ENCODE results near the gene C1QL4.

Gene C1QL4

DNA sequence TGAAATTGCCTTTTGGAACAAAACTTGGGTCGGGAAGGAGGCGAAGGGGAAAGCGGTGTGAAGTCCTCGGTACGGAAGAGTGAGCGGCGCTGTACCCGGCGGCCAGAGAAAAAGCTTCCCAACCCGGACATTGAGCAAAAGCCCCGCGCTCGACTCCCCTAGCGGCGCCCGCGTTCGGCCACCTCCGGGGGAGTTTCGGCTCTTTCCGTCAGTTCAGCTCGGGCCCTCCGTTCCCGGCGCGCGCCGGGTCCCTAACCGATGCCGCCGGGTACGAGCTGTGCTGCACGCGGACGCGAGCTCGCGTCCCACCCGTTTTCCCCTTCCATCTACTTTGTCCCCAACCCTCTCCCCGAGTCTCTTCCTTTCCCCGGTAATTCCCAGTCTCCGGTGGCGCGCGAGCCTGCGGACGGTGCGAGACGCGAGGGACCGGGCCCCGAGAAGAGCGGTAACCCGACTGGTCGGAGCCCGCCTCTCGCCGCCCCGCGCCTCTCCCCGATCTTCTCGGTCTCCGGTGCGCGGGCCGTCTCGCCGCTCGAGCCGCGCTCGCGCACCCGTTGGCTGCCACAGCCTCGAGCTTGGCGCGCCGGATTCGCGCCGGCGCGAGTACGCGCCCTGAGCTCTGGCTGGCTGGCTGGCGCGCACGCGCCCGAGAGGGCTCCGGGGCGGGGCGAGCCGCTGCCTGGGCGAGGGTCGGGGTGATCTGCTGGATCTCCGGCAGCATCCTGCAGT lies 29.8 kb upstream of the C1QL4 start:
- no peak for TF ChIP-seq EZH2phosphoT487 (IDR thresholded peaks at IDR 0.05; ENCODE audit: low read depth)
- Histone ChIP-seq H3K9me3 (ENCODE audit: insufficient read depth, low read length) (no peaks in the 10 kb centered on the region), H2AFZ (ENCODE audit: low read depth, low read length) (peak overlapping the region; percentile 83), H3K27ac (ENCODE audit: low read length) (peak overlapping the region; percentile 83), H4K20me1 (ENCODE audit: insufficient read depth, low read length) (peaks cover 22% of the 10 kb centered on the region; the same call in 1 of the 2 replicates), H3K4me2 (ENCODE audit: low read length) (peak overlapping the region; percentile 91), H3K9ac (ENCODE audit: low read length) (peak overlapping the region; percentile 96), H3K4me1 (ENCODE audit: low read length) (peaks cover 28% of the 10 kb centered on the region), H3K4me3 (ENCODE audit: low read length) (peak overlapping the region; percentile 87), H3K36me3 (replicated peaks; ENCODE audit: low read depth, low read length) (no peaks in the 10 kb centered on the region), H3K79me2 (ENCODE audit: low read length) (peaks cover 46% of the 10 kb centered on the region), H3K27me3 (ENCODE audit: low read depth, low read length) (no peaks in the 10 kb centered on the region)

DNA sequence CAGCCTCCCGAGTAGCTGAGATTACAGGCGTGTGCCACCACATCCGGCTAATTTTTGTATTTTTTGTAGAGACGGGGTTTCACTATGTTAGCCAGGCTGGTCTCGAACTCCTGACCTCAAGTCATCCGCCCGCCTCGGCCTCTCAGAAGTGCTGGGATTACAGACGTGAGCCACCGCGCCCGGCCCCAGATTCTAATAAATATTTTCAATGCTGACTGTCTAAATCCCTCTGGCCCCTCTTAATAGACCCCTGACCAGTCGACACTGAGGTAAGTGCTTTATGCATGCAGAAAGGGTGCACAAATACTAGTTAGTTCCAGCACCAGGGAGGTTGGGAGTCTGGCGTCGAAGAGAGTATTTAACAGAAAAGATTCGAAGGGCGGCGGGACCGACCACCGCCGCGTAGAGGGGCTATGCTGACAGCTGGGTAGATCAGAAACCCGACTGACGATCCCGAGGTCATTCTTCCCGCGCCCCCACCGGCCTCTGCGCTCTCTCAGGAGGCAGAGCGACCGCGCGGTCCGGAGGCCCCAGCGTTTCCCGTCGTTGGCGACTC lies 29.2 kb upstream of the C1QL4 start:
- Histone ChIP-seq H3K36me3 (replicated peaks; ENCODE audit: low read depth, low read length) (no peaks in the 10 kb centered on the region), H4K20me1 (ENCODE audit: insufficient read depth, low read length) (peaks cover 19% of the 10 kb centered on the region; the same call in 1 of the 2 replicates), H2AFZ (ENCODE audit: low read depth, low read length) (peak overlapping the region; percentile 74), H3K27ac (ENCODE audit: low read length) (peak overlapping the region; percentile 83), H3K79me2 (ENCODE audit: low read length) (peaks cover 43% of the 10 kb centered on the region), H3K9ac (ENCODE audit: low read length) (peak overlapping the region; percentile 96), H3K27me3 (ENCODE audit: low read depth, low read length) (no peaks in the 10 kb centered on the region), H3K4me2 (ENCODE audit: low read length) (peak overlapping the region; percentile 80), H3K4me3 (ENCODE audit: low read length) (peak overlapping the region; percentile 87), H3K4me1 (ENCODE audit: low read length) (peaks cover 24% of the 10 kb centered on the region), H3K9me3 (ENCODE audit: insufficient read depth, low read length) (no peaks in the 10 kb centered on the region)
- TF ChIP-seq, protein P1, sequence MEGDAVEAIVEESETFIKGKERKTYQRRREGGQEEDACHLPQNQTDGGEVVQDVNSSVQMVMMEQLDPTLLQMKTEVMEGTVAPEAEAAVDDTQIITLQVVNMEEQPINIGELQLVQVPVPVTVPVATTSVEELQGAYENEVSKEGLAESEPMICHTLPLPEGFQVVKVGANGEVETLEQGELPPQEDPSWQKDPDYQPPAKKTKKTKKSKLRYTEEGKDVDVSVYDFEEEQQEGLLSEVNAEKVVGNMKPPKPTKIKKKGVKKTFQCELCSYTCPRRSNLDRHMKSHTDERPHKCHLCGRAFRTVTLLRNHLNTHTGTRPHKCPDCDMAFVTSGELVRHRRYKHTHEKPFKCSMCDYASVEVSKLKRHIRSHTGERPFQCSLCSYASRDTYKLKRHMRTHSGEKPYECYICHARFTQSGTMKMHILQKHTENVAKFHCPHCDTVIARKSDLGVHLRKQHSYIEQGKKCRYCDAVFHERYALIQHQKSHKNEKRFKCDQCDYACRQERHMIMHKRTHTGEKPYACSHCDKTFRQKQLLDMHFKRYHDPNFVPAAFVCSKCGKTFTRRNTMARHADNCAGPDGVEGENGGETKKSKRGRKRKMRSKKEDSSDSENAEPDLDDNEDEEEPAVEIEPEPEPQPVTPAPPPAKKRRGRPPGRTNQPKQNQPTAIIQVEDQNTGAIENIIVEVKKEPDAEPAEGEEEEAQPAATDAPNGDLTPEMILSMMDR (IDR thresholded peaks at IDR 0.05; ENCODE audit: low read depth, low read length), result no peak
- no peak for TF ChIP-seq EZH2phosphoT487 (IDR thresholded peaks at IDR 0.05; ENCODE audit: low read depth)

DNA sequence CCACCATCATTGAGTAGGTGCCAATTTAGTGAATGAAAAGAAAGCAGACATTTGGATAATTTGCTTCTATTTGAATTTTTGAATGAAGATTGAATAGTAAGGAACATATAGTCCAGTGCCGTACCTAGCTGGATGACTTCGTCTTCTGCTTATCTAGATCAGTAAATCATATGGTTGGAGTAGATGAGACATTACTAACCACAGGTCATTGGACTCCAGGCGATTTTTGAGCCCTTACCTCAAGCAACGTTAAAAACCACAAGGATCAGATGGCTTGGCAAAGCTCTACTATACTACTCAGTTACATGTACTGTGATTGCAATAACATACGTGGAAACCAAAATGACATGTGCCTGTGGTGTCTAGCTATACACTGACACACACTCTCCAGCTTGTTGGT lies 28.6 kb upstream of the C1QL4 start:
- peak overlapping the region; percentile 87 for H3K4me3 ChIP-seq (ENCODE audit: low read length)
- no peak overlapping the region for H3K9ac ChIP-seq (ENCODE audit: low read length)

DNA sequence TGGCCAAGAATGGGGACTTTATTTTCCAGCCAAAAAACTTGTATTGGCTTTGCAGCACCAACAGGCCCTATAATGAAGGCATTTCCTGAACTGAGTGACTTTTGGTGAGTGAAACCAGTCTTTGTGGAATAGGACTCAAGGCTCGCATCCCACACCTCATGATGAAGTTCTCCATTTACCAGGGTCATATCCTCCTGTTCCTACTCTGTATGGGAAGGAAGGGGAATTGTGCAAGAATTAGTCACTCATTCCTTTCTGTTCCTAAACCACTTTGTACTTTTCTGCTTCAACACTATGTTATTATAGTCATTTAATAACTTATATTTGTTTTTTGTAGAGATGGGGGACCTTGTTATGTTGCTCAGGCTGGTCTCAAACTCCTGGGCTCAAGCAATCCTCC lies 28.0 kb upstream of the C1QL4 start:
- H3K36me3 ChIP-seq (replicated peaks; ENCODE audit: low read depth, low read length), result no peaks in the 10 kb centered on the region
- H3K9me3 ChIP-seq (ENCODE audit: insufficient read depth, low read length), result no peaks in the 10 kb centered on the region
- no peaks in the 10 kb centered on the region for H3K27me3 ChIP-seq (ENCODE audit: low read depth, low read length)
- H3K4me1 ChIP-seq (ENCODE audit: low read length), result peaks cover 19% of the 10 kb centered on the region
- H3K79me2 ChIP-seq (ENCODE audit: low read length), result peaks cover 31% of the 10 kb centered on the region
- H3K4me2 ChIP-seq (ENCODE audit: low read length), result no peak overlapping the region
- H3K9ac ChIP-seq (ENCODE audit: low read length), result no peak overlapping the region
- TF ChIP-seq, protein P1 (IDR thresholded peaks at IDR 0.05; ENCODE audit: low read depth, low read length), result no peak
- TF ChIP-seq EZH2phosphoT487 (IDR thresholded peaks at IDR 0.05; ENCODE audit: low read depth), result no peak
- peaks cover 13% of the 10 kb centered on the region; the same call in 1 of the 2 replicates for H4K20me1 ChIP-seq (ENCODE audit: insufficient read depth, low read length)
- H3K27ac ChIP-seq (ENCODE audit: low read length), result no peak overlapping the region
- no peak overlapping the region for H2AFZ ChIP-seq (ENCODE audit: low read depth, low read length)
- H3K4me3 ChIP-seq (ENCODE audit: low read length), result no peak overlapping the region

More for the DNA sequence above, 28.6 kb upstream of the C1QL4 start:
- peaks cover 23% of the 10 kb centered on the region for H3K4me1 ChIP-seq (ENCODE audit: low read length)
- peaks cover 17% of the 10 kb centered on the region; the same call in 1 of the 2 replicates for H4K20me1 ChIP-seq (ENCODE audit: insufficient read depth, low read length)
- H3K9me3 ChIP-seq (ENCODE audit: insufficient read depth, low read length), result no peaks in the 10 kb centered on the region
- no peaks in the 10 kb centered on the region for H3K36me3 ChIP-seq (replicated peaks; ENCODE audit: low read depth, low read length)
- no peak for TF ChIP-seq EZH2phosphoT487 (IDR thresholded peaks at IDR 0.05; ENCODE audit: low read depth)
- TF ChIP-seq, protein P1 (IDR thresholded peaks at IDR 0.05; ENCODE audit: low read depth, low read length), result no peak
- H3K4me2 ChIP-seq (ENCODE audit: low read length), result peak overlapping the region; percentile 80
- H3K27ac ChIP-seq (ENCODE audit: low read length), result no peak overlapping the region
- no peaks in the 10 kb centered on the region for H3K27me3 ChIP-seq (ENCODE audit: low read depth, low read length)
- H3K79me2 ChIP-seq (ENCODE audit: low read length), result peaks cover 36% of the 10 kb centered on the region
- H2AFZ ChIP-seq (ENCODE audit: low read depth, low read length), result no peak overlapping the region

Data from OCI-LY3 (cell line).